GM12878 (cell line): ENCODE results near the gene HRC. TPM values are rescaled to one million over a fixed set of nuclear protein-coding genes. Genes with fewer than 3 reads are reported as not detected.

Source experiments
- ATAC-seq: fragments of 200-7000 bp; cut with Tn5 transposase; 3 replicates; pipeline ENCODE4 v1.9.1; 2020; ENCODE audit warnings: mild to moderate bottlenecking, moderate library complexity
- BruUV-seq: library from RNA; stranded (reverse); fragments of 400-500 nt; replicated peaks from 2 replicates; lab custom pipeline; 2021; lab: Mats Ljungman, UMichigan
- CTCF ChIA-PET: fragments of 300-600 bp; sonication (Branson Sonifier 250); formaldehyde crosslinking; extraction: SDS; loops from one replicate; lab custom pipeline; 2021; ENCODE audit warnings: inconsistent platforms; lab: Yijun Ruan, JAX
- POLR2A ChIA-PET: fragments of 350-600 bp; formaldehyde crosslinking; extraction: SDS; loops from one replicate; lab custom pipeline; 2021; ENCODE audit warnings: inconsistent platforms; lab: Charles Lee
- RAD21 ChIA-PET: fragments of 300-600 bp; sonication (Branson Sonifier 250); formaldehyde crosslinking; loops from one replicate; lab custom pipeline; 2023; ENCODE audit warnings: antibody characterized with exemption; ENCODE audit not compliant: unreplicated experiment; lab: Charles Lee
- SMC1A ChIA-PET: fragments of 300-600 bp; sonication (Branson Sonifier 250); formaldehyde crosslinking; loops from one replicate; lab custom pipeline; 2023; ENCODE audit not compliant: unreplicated experiment, uncharacterized antibody; lab: Charles Lee
- DNase-seq: peaks from one replicate; pipeline ENCODE4 v3.0.0-alpha.2; 2011; ENCODE audit warnings: low read depth, low spot score
- FAIRE-seq: peaks from 3 replicates; lab custom pipeline; 2011; peaks lifted over from hg19 to GRCh38; lab: Jason Lieb, UNC
- H2AFZ ChIP-seq: 2 replicates; pipeline ENCODE4 v1.6.0; 2011; ENCODE audit warnings: low read depth, low read length, control low read depth; ENCODE audit not compliant: control insufficient read depth
- H3K27ac ChIP-seq: 2 replicates; pipeline ENCODE4 v1.5.1; 2011; ENCODE audit warnings: control low read depth; ENCODE audit not compliant: control insufficient read depth, insufficient read depth
- H3K27me3 ChIP-seq, 2 experiments: replicated peaks in 1 of 2; 2 replicates each; pipeline versions ENCODE4 v1.6.0 to v1.6.1; 2011; ENCODE audit warnings: low read length in 1 of 2; ENCODE audit not compliant: control insufficient read depth in 2 of 2, insufficient read depth in 2 of 2
- H3K36me3 ChIP-seq, 2 experiments: 2 replicates each; pipeline ENCODE4 v1.5.1; 2011; ENCODE audit warnings: low read length in 1 of 2; ENCODE audit not compliant: control insufficient read depth in 2 of 2, insufficient read depth in 2 of 2
- H3K4me1 ChIP-seq: 2 replicates; pipeline ENCODE4 v1.6.1; 2011; ENCODE audit warnings: mild to moderate bottlenecking, low read length, moderate library complexity, mixed read lengths; ENCODE audit not compliant: control insufficient read depth, insufficient read depth
- H3K4me2 ChIP-seq: 2 replicates; pipeline ENCODE4 v1.6.0; 2011; ENCODE audit warnings: control low read depth; ENCODE audit not compliant: control insufficient read depth, insufficient read depth
- H3K4me3 ChIP-seq: fragments of 200-600 bp; sonication (generic); 2 replicates; pipeline ENCODE4 v1.5.1; 2016
- H3K79me2 ChIP-seq: 2 replicates; pipeline ENCODE4 v1.6.0; 2011; ENCODE audit warnings: low read length; ENCODE audit not compliant: control insufficient read depth, insufficient read depth
- H3K9ac ChIP-seq: 2 replicates; pipeline ENCODE4 v1.8.0; 2011; ENCODE audit warnings: low read length, control low read depth, mixed read lengths; ENCODE audit not compliant: control insufficient read depth, insufficient read depth
- H3K9me3 ChIP-seq: replicated peaks from 3 replicates; pipeline ENCODE4 v1.5.1; 2011; ENCODE audit warnings: mild to moderate bottlenecking, low read length; ENCODE audit not compliant: control insufficient read depth, insufficient read depth
- H4K20me1 ChIP-seq: 2 replicates; pipeline ENCODE4 v1.6.0; 2011; ENCODE audit not compliant: control insufficient read depth, insufficient read depth
- ATF7 ChIP-seq: fragments of 450-650 bp; IDR thresholded peaks from 2 replicates; pipeline ENCODE4 v1.6.1; 2016; ENCODE audit warnings: low read depth, mild to moderate bottlenecking
- BMI1 ChIP-seq: fragments of 450-650 bp; IDR thresholded peaks from 2 replicates; pipeline ENCODE4 v1.6.1; 2016; ENCODE audit warnings: mild to moderate bottlenecking, moderate library complexity, borderline replicate concordance
- CBFB ChIP-seq: IDR thresholded peaks from 2 replicates; pipeline ENCODE4 v1.6.1; 2016; ENCODE audit warnings: antibody characterized with exemption, low read depth
- CEBPB ChIP-seq, 2 experiments: fragments of 150-350 bp in 1 of 2; IDR thresholded peaks; 2 replicates each; pipeline ENCODE4 v1.6.1; 2012 to 2014; ENCODE audit warnings: low read depth in 2 of 2, low read length in 2 of 2, borderline replicate concordance in 1 of 2, inconsistent platforms in 1 of 2
- CHD2 ChIP-seq: IDR thresholded peaks from 2 replicates; pipeline ENCODE4 v1.6.1; 2011; ENCODE audit warnings: low read depth, low read length, improper control_type of control experiment, borderline replicate concordance
- CHD4 ChIP-seq: fragments of 200-600 bp; sonication (generic); IDR thresholded peaks from 2 replicates; pipeline ENCODE4 v1.6.1; 2016; ENCODE audit warnings: mild to moderate bottlenecking
- KAT2A ChIP-seq: conservative IDR thresholded peaks from 2 replicates; pipeline ENCODE4 v1.6.1; 2011; ENCODE audit warnings: low read depth, low read length; ENCODE audit not compliant: control insufficient read depth
- KDM1A ChIP-seq: fragments of 200-600 bp; sonication (generic); IDR thresholded peaks from 2 replicates; pipeline ENCODE4 v1.6.1; 2016; ENCODE audit warnings: borderline replicate concordance
- NFIC ChIP-seq: IDR thresholded peaks from 2 replicates; pipeline ENCODE4 v1.6.1; 2012; ENCODE audit warnings: low read depth, mild to moderate bottlenecking, inconsistent platforms, low read length, moderate library complexity
- NFYB ChIP-seq: IDR thresholded peaks from 2 replicates; pipeline ENCODE4 v1.6.1; 2011; ENCODE audit warnings: low read depth, mild to moderate bottlenecking, low read length, improper control_type of control experiment, moderate library complexity; ENCODE audit not compliant: insufficient read depth
- PML ChIP-seq: IDR thresholded peaks from 2 replicates; pipeline ENCODE4 v1.6.1; 2012; ENCODE audit warnings: low read length, inconsistent platforms
- SREBF2 ChIP-seq: IDR thresholded peaks from 2 replicates; pipeline ENCODE4 v1.6.1; 2012; ENCODE audit warnings: mild to moderate bottlenecking, low read length
- TCF12 ChIP-seq: IDR thresholded peaks from 2 replicates; pipeline ENCODE4 v1.6.1; 2011; ENCODE audit warnings: low read depth, mild to moderate bottlenecking, low read length
- YBX1 ChIP-seq: fragments of 450-650 bp; IDR thresholded peaks from 2 replicates; pipeline ENCODE4 v1.6.1; 2016; ENCODE audit warnings: antibody characterized with exemption
- YY1 ChIP-seq: IDR thresholded peaks from 2 replicates; pipeline ENCODE4 v1.6.1; 2011; ENCODE audit warnings: low read depth, mild to moderate bottlenecking, low read length
- ZBED1 ChIP-seq: IDR thresholded peaks from 2 replicates; pipeline ENCODE4 v1.6.1; 2016; ENCODE audit warnings: borderline replicate concordance
- ZNF274 ChIP-seq: IDR thresholded peaks from one replicate; pipeline ENCODE4 v1.8.0; 2011; ENCODE audit not compliant: insufficient read length, insufficient read depth
- WGBS: methylation state at CpG from one replicate; pipeline ENCODE4 v1.1.6; 2016; ENCODE audit warnings: low lambda C conversion rate; ENCODE audit not compliant: insufficient replicate concordance, insufficient coverage; ENCODE audit errors: missing lambda C conversion rate; 5-methylcytosine and 5-hydroxymethylcytosine counted together
- in situ Hi-C: fragments of 300-500 bp; cut with MboI; formaldehyde crosslinking; loops from 9 replicates; pipeline ENCODE4 v1.14.3; 2018; ENCODE audit warnings: mixed read lengths
- intact Hi-C: fragments of 100-400 bp; cut with micrococcal nuclease; formaldehyde crosslinking; loops from one replicate; pipeline ENCODE4 v1.14.2; 2022; ENCODE audit not compliant: unreplicated experiment
- polyA plus RNA-seq, 11 experiments: library from polyadenylated mRNA; depleted of rRNA in 4 of 11; unstranded in 6 of 11; stranded (reverse) in 5 of 11; fragments of >200 nt; fragmentation: Nextera tagmentation in 4 of 11; fragmentation: Illumina TruSeq in 1 of 11; extraction: Ambion mirVana in 4 of 11; extraction: Trizol in 1 of 11; gene quantifications; 1 replicate in 1 of 11; 2 replicates in 10 of 11; pipeline versions ENCODE4 v1.2.1 to v1.2.3, GENCODE V29; 2011 to 2016; ENCODE audit warnings: inconsistent platforms in 2 of 11, missing spikeins in 2 of 11, low read depth in 1 of 11
- total RNA-seq, 4 experiments: library from RNA; depleted of rRNA in 3 of 4; stranded (reverse); fragments of >200 nt in 3 of 4; fragmentation: Illumina TruSeq in 1 of 4; extraction: Trizol in 1 of 4; gene quantifications; 2 replicates each; pipeline versions ENCODE4 v1.2.1 to v1.2.3, GENCODE V29; 2013 to 2021
- TF ChIP-seq, protein P1 (sequence below): fragments of 450-650 bp; IDR thresholded peaks from 2 replicates; pipeline ENCODE4 v1.6.1; 2017; ENCODE audit warnings: mild to moderate bottlenecking, moderate library complexity

The HRC gene
- total and polyA plus RNA-seq, 10 of the 15 experiments (the other 5 are each of a cell fraction or from before 2014, with no cell fraction given) = 0.10 TPM; not detected in 9

GRCh38 chr19:49155820-49156346, 687 bp upstream of the HRC start:
- ATAC-seq (no peak), DNase-seq (no peak), FAIRE-seq (no peak)
- H3K36me3 ChIP-seq = no peaks in the 10 kb centered on the region
- H3K9me3 ChIP-seq = peaks cover 4% of the 10 kb centered on the region; the same call in 2 of the 3 replicates
- no peaks in the 10 kb centered on the region for H3K79me2 ChIP-seq
- ChIA-PET POLR2A (no interaction called here), CTCF (interaction anchor here (0.7 to 1.0 kb wide), 2 partner anchors 58 to 84 kb away, joined by 4 to 5 read pairs; no protein-coding TSS in a partner anchor), SMC1A (no interaction called here), RAD21 (no interaction called here)
- H3K4me2 ChIP-seq = no peak overlapping the region
- TF ChIP-seq CHD2 (no peak), PML (no peak), ZBED1 (no peak), ZNF274 (no peak), CBFB (no peak), ATF7 (no peak), CHD4 (no peak), SREBF2 (no peak), TCF12 (no peak), YY1 (no peak), KDM1A (no peak), BMI1 (no peak), YBX1 (no peak), NFYB (no peak), CEBPB (IDR thresholded peaks at IDR 0.05; ENCODE audit: borderline replicate concordance in 1 of 2, low read depth in 2 of 2, low read length in 2 of 2) (no peak), NFIC (no peak), KAT2A (no peak)
- TF ChIP-seq, protein P1, sequence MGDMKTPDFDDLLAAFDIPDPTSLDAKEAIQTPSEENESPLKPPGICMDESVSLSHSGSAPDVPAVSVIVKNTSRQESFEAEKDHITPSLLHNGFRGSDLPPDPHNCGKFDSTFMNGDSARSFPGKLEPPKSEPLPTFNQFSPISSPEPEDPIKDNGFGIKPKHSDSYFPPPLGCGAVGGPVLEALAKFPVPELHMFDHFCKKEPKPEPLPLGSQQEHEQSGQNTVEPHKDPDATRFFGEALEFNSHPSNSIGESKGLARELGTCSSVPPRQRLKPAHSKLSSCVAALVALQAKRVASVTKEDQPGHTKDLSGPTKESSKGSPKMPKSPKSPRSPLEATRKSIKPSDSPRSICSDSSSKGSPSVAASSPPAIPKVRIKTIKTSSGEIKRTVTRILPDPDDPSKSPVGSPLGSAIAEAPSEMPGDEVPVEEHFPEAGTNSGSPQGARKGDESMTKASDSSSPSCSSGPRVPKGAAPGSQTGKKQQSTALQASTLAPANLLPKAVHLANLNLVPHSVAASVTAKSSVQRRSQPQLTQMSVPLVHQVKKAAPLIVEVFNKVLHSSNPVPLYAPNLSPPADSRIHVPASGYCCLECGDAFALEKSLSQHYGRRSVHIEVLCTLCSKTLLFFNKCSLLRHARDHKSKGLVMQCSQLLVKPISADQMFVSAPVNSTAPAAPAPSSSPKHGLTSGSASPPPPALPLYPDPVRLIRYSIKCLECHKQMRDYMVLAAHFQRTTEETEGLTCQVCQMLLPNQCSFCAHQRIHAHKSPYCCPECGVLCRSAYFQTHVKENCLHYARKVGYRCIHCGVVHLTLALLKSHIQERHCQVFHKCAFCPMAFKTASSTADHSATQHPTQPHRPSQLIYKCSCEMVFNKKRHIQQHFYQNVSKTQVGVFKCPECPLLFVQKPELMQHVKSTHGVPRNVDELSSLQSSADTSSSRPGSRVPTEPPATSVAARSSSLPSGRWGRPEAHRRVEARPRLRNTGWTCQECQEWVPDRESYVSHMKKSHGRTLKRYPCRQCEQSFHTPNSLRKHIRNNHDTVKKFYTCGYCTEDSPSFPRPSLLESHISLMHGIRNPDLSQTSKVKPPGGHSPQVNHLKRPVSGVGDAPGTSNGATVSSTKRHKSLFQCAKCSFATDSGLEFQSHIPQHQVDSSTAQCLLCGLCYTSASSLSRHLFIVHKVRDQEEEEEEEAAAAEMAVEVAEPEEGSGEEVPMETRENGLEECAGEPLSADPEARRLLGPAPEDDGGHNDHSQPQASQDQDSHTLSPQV = no peak
- no peak overlapping the region for H3K4me3 ChIP-seq
- H3K4me1 ChIP-seq = peaks cover 5% of the 10 kb centered on the region; the same call in 1 of the 2 replicates
- H3K9ac ChIP-seq = no peak overlapping the region
- no peak overlapping the region for H2AFZ ChIP-seq
- WGBS = 2% methylated on average over 4 of the region's 4 CpGs
- H3K27me3 ChIP-seq = peaks cover 0 to 13% of the 10 kb centered on the region in 2 experiments; a peak in 3 of 4 replicates
- in situ Hi-C loops = no loop called here
- intact Hi-C loops = no loop called here
- H3K27ac ChIP-seq = no peak overlapping the region
- no peaks in the 10 kb centered on the region for H4K20me1 ChIP-seq
- BruUV-seq = no TSS peak
